ENCODE measurements around the gene GPR151. TPM values are rescaled to one million over a fixed set of nuclear protein-coding genes. Genes with fewer than 3 reads are reported as not detected.
A peak's percentile ranks its signal among the peaks of the same experiment; 100 is the strongest.

Gene GPR151
- total and polyA plus RNA-seq, 2 of the 13 experiments (the other 11 are each of a cell fraction or from before 2014, with no cell fraction given), result not detected

- H4K20me1 ChIP-seq (ENCODE audit: insufficient read depth, low read length), result no peaks in the 10 kb centered on the region
These were observed 28.2 kb upstream of the GPR151 start for GRCh38 chr5:146544232-146544631.

GRCh38 chr5:146541958-146542849 lies 26.2 kb upstream of the GPR151 start:
- H2AFZ ChIP-seq (ENCODE audit: low read length), result no peak overlapping the region
- no peak overlapping the region for H3K27ac ChIP-seq (ENCODE audit: extremely low read length, insufficient read depth, low read length)
- no peak for TF ChIP-seq PHF8 (CRISPR knock-in tag; IDR thresholded peaks at IDR 0.05)
- TF ChIP-seq ZNF639 (CRISPR knock-in tag; conservative IDR thresholded peaks at IDR 0.05), result no peak
- no peak for TF ChIP-seq PLSCR1 (CRISPR knock-in tag; IDR thresholded peaks at IDR 0.05; ENCODE audit: borderline replicate concordance)
- TF ChIP-seq CC2D1A (CRISPR knock-in tag; IDR thresholded peaks at IDR 0.05), result no peak
- TF ChIP-seq ZNF543 (CRISPR knock-in tag; IDR thresholded peaks at IDR 0.05), result no peak
- TF ChIP-seq DNMT1 (CRISPR knock-in tag; IDR thresholded peaks at IDR 0.05), result no peak
- TF ChIP-seq TAF15 (IDR thresholded peaks at IDR 0.05; ENCODE audit: low read depth, low read length, poor library complexity, severe bottlenecking), result no peak
- no peak for TF ChIP-seq NFATC3 (CRISPR knock-in tag; IDR thresholded peaks at IDR 0.05)
- no peak for TF ChIP-seq ZNF34 (CRISPR knock-in tag; IDR thresholded peaks at IDR 0.05; ENCODE audit: borderline replicate concordance)
- no peak for TF ChIP-seq HMGXB4 (CRISPR knock-in tag; IDR thresholded peaks at IDR 0.05; ENCODE audit: borderline replicate concordance in 1 of 2, low read depth in 1 of 2)
- TF ChIP-seq ZNF124 (CRISPR knock-in tag; IDR thresholded peaks at IDR 0.05), result no peak

More at GRCh38 chr5:146544232-146544631, 28.2 kb upstream of the GPR151 start:
- Histone ChIP-seq H3K27me3 (ENCODE audit: control insufficient read depth in 1 of 2, insufficient read depth in 2 of 2, low read length in 2 of 2) (no peaks in the 10 kb centered on the region), H3K4me2 (ENCODE audit: low read depth, low read length) (no peak overlapping the region), H2AFZ (ENCODE audit: low read length) (no peak overlapping the region), H3K4me1 (ENCODE audit: insufficient read depth, low read length) (no peaks in the 10 kb centered on the region), H3K4me3 (replicated peaks in 1 of 3; ENCODE audit: insufficient read depth in 1 of 3, low read depth in 2 of 3, low read length in 3 of 3) (no peak overlapping the region), H3K79me2 (ENCODE audit: insufficient read depth, low read length) (no peaks in the 10 kb centered on the region), H3K9me3 (ENCODE audit: low read length) (no peaks in the 10 kb centered on the region), H3K9ac (ENCODE audit: insufficient read depth, low read depth, low read length) (no peak overlapping the region), H3K27ac (ENCODE audit: extremely low read length, insufficient read depth, low read length) (no peak overlapping the region), H3K36me3 (replicated peaks in 1 of 2; ENCODE audit: control insufficient read depth in 1 of 2, insufficient read depth in 2 of 2, low read length in 2 of 2) (no peaks in the 10 kb centered on the region)
- intact Hi-C loops (cut with micrococcal nuclease; ENCODE audit: unreplicated experiment) (loop anchor here (5.0 kb wide), 1 partner anchor 78 kb away; no protein-coding TSS in a partner anchor), in situ Hi-C loops (cut with HindIII; ENCODE audit: extremely low pct_ligation_motif_present, low pct_unique_long_range_greater_than_20kb) (loop anchor here (5.0 to 10.0 kb wide), 2 partner anchors 423 to 641 kb away; no protein-coding TSS in a partner anchor)
- POLR2A ChIA-PET, result no interaction called here
- CTCF ChIA-PET (ENCODE audit: low intra/inter-chr PET ratio, low total read pairs), result no interaction called here
- no peak for TF ChIP-seq ZNF720 (CRISPR knock-in tag; IDR thresholded peaks at IDR 0.05)
- no peak for TF ChIP-seq ZNF510 (CRISPR knock-in tag; IDR thresholded peaks at IDR 0.05; ENCODE audit: low read depth)
- TF ChIP-seq ZNF674 (CRISPR knock-in tag; IDR thresholded peaks at IDR 0.05; ENCODE audit: low read depth), result no peak
- no peak for TF ChIP-seq RXRA (CRISPR knock-in tag; IDR thresholded peaks at IDR 0.05)
- no TSS peak for BruUV-seq (replicated peaks)
- DNase-seq (ENCODE audit: low spot score) (no peak), FAIRE-seq (no peak), ATAC-seq (no peak)

More at GRCh38 chr5:146541958-146542849, 26.2 kb upstream of the GPR151 start:
- DNase-seq (ENCODE audit: low spot score) (peak; percentile 38), ATAC-seq (peak; percentile 98), FAIRE-seq (peak; percentile 18)
- BruUV-seq (replicated peaks), result no TSS peak
- in situ Hi-C loops (cut with HindIII; ENCODE audit: extremely low pct_ligation_motif_present, low pct_unique_long_range_greater_than_20kb) (loop anchor here (5.0 to 10.0 kb wide), 2 partner anchors 425 to 643 kb away; no protein-coding TSS in a partner anchor), intact Hi-C loops (cut with micrococcal nuclease; ENCODE audit: unreplicated experiment) (loop anchor here (1.0 to 5.0 kb wide), 2 partner anchors 80 to 424 kb away; no protein-coding TSS in a partner anchor)
- no peak overlapping the region for H3K4me3 ChIP-seq (replicated peaks in 1 of 3; ENCODE audit: insufficient read depth in 1 of 3, low read depth in 2 of 3, low read length in 3 of 3)
- 21% methylated on average over 16 of the region's 16 CpGs for WGBS (ENCODE audit: low lambda C conversion rate)
- H3K9ac ChIP-seq (ENCODE audit: insufficient read depth, low read depth, low read length), result no peak overlapping the region
- H3K4me1 ChIP-seq (ENCODE audit: insufficient read depth, low read length), result no peaks in the 10 kb centered on the region
- ChIA-PET POLR2A (interaction anchor here (0.6 kb wide), 1 partner anchor 10 kb away, joined by 3 read pairs; no protein-coding TSS in a partner anchor), CTCF (ENCODE audit: low intra/inter-chr PET ratio, low total read pairs) (interaction anchor here (1.1 to 2.1 kb wide), 3 partner anchors 9 to 647 kb away, joined by 3 to 15 read pairs (median 4); no protein-coding TSS in a partner anchor)
- no peaks in the 10 kb centered on the region for H3K9me3 ChIP-seq (ENCODE audit: low read length)
- no peak overlapping the region for H3K4me2 ChIP-seq (ENCODE audit: low read depth, low read length)
- H3K79me2 ChIP-seq (ENCODE audit: insufficient read depth, low read length), result no peaks in the 10 kb centered on the region
- no peaks in the 10 kb centered on the region for H3K36me3 ChIP-seq (replicated peaks in 1 of 2; ENCODE audit: control insufficient read depth in 1 of 2, insufficient read depth in 2 of 2, low read length in 2 of 2)
- no peaks in the 10 kb centered on the region for H4K20me1 ChIP-seq (ENCODE audit: insufficient read depth, low read length)
- H3K27me3 ChIP-seq (ENCODE audit: control insufficient read depth in 1 of 2, insufficient read depth in 2 of 2, low read length in 2 of 2), result no peaks in the 10 kb centered on the region
